Common myeloid progenitor, CD34-positive (primary cell): Measurements from ENCODE around the gene RTP5.
"Not testable (repeated sequence)": the region's sequence is repeated elsewhere in the genome, so short reads cannot be mapped to it uniquely, and the experiment has no call there.

Experiments used
- CTCF ChIA-PET: fragments of 350-600 bp; sonication (Branson Sonifier 250); formaldehyde crosslinking; loops from one replicate; lab custom pipeline; 2021; ENCODE audit warnings: antibody characterized with exemption; lab: Charles Lee
- POLR2A ChIA-PET: fragments of 350-600 bp; sonication (Branson Sonifier 250); formaldehyde crosslinking; loops from one replicate; lab custom pipeline; 2021; ENCODE audit warnings: antibody characterized with exemption; lab: Charles Lee
- DNase-seq, 3 donors: peaks; one replicate each; pipeline versions ENCODE4 v3.0.0 to v3.0.0-alpha.2; 2013
- H3K27ac ChIP-seq, 2 experiments: 1 replicate in 1 of 2; 2 replicates in 1 of 2; pipeline ENCODE4 v1.7.0; 2013; ENCODE audit warnings: inconsistent platforms in 2 of 2, low read length in 2 of 2, mild to moderate bottlenecking in 2 of 2, low read depth in 1 of 2, moderate library complexity in 1 of 2; ENCODE audit not compliant: severe bottlenecking in 2 of 2, insufficient read depth in 1 of 2, poor library complexity in 1 of 2
- H3K27me3 ChIP-seq, 5 experiments: replicated peaks in 2 of 5; 1 replicate in 3 of 5; 2 replicates in 2 of 5; pipeline versions ENCODE4 v1.6.1 to v1.7.0; 2013; ENCODE audit warnings: low read length in 4 of 5, mild to moderate bottlenecking in 2 of 5, moderate library complexity in 2 of 5, inconsistent platforms in 1 of 5; ENCODE audit not compliant: insufficient read depth in 5 of 5, control insufficient read depth in 4 of 5
- H3K36me3 ChIP-seq, 4 experiments: 1 replicate in 2 of 4; 2 replicates in 2 of 4; pipeline versions ENCODE4 v1.6.1 to v1.7.0; 2013; ENCODE audit warnings: low read length in 3 of 4, control low read depth in 1 of 4, mild to moderate bottlenecking in 1 of 4; ENCODE audit not compliant: control insufficient read depth in 4 of 4, insufficient read depth in 4 of 4
- H3K4me1 ChIP-seq, 4 experiments: 1 replicate in 3 of 4; 2 replicates in 1 of 4; pipeline versions ENCODE4 v1.6.1 to v1.7.1; 2013; ENCODE audit warnings: low read length in 3 of 4, mild to moderate bottlenecking in 3 of 4, control low read depth in 1 of 4, inconsistent platforms in 1 of 4, moderate library complexity in 1 of 4; ENCODE audit not compliant: control insufficient read depth in 4 of 4, insufficient read depth in 4 of 4; ENCODE audit errors: control extremely low read depth in 1 of 4
- H3K4me3 ChIP-seq, 7 experiments: 1 replicate in 4 of 7; 2 replicates in 3 of 7; pipeline versions ENCODE4 v1.5.1 to v1.7.0; 2013; ENCODE audit warnings: mild to moderate bottlenecking in 7 of 7, low read length in 6 of 7, moderate library complexity in 6 of 7, inconsistent platforms in 2 of 7, low read depth in 2 of 7, control low read depth in 1 of 7; ENCODE audit not compliant: insufficient read depth in 4 of 7, control insufficient read depth in 1 of 7; ENCODE audit errors: extremely low read depth in 1 of 7
- H3K9me3 ChIP-seq, 5 experiments: 1 replicate in 4 of 5; 2 replicates in 1 of 5; pipeline versions ENCODE4 v1.6.1 to v1.7.1; 2013; ENCODE audit warnings: low read length in 4 of 5, mild to moderate bottlenecking in 2 of 5, inconsistent platforms in 1 of 5, low read depth in 1 of 5, moderate library complexity in 1 of 5; ENCODE audit not compliant: control insufficient read depth in 4 of 5, insufficient read depth in 2 of 5; ENCODE audit errors: control extremely low read depth in 1 of 5
- WGBS: methylation state at CpG from one replicate; pipeline ENCODE4 v1.1.5; 2013; ENCODE audit not compliant: insufficient coverage; 5-methylcytosine and 5-hydroxymethylcytosine counted together

Gene RTP5

DNA sequence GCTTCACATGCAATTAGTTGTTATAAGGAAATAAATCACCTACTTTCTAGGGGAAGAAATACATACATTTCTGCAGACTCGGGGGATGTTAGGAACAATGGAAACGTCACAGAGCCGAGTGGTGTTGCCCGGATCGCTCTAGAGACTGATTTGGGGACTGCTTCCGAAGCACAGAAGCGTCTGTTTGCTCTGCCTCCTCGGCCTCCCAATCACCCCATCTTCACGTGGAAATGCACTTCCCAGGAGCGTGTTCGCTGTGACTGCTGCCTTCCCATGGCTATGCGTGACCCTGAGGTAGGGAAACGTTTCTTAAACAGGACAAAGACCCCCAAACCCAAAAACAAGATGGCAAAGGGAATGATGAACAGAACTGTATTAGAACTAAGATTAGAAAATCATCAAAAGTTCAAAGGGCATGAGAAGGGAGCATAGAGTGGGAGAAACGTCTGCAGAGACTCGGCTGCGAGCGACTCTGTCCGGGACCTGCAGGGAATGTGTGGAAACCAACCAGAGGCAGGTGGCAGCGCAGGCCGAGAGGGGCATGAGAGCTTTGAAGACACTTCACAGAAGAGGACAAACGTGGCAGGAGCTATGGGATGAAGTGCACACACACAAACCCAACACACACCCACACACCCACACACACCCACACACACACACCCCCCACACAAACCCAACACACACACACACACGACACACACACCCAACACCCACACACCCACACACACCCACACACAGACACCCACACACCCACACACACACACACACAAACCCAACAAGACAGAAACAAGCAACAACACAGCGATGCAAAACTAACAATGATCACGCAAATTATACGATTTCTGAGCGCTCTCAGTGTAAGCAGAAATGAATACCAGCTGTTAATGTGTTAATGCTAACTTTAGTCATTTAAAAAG lies 41.3 kb downstream of the RTP5 start:
- Histone ChIP-seq H3K4me3 (peak overlapping the region in 1 of 7 experiments; percentile 14), H3K27me3 (no peaks in the 10 kb centered on the region), H3K4me1 (no peaks in the 10 kb centered on the region), H3K36me3 (peaks cover 2 to 24% (median 10%) of the 10 kb centered on the region in 4 experiments), H3K27ac (no peak overlapping the region), H3K9me3 (peaks cover 0 to 34% (median 8%) of the 10 kb centered on the region in 5 experiments)
- 97% methylated on average over 13 of the region's 26 CpGs for WGBS
- ChIA-PET CTCF (no interaction called here), POLR2A (no interaction called here)
- DNase-seq, result no peak

- Histone ChIP-seq H3K27me3 (no peaks in the 10 kb centered on the region), H3K27ac (no peak overlapping the region), H3K9me3 (peaks cover 0 to 38% (median 8%) of the 10 kb centered on the region in 5 experiments), H3K36me3 (peaks cover 2 to 24% (median 8%) of the 10 kb centered on the region in 4 experiments), H3K4me1 (no peaks in the 10 kb centered on the region), H3K4me3 (no peak overlapping the region)
- 95% methylated on average over 7 of the region's 10 CpGs for WGBS
- ChIA-PET CTCF (no interaction called here), POLR2A (no interaction called here)
- no peak for DNase-seq
These were observed 42.0 kb downstream of the RTP5 start for GRCh38 chr2:241911551-241911950.

DNA sequence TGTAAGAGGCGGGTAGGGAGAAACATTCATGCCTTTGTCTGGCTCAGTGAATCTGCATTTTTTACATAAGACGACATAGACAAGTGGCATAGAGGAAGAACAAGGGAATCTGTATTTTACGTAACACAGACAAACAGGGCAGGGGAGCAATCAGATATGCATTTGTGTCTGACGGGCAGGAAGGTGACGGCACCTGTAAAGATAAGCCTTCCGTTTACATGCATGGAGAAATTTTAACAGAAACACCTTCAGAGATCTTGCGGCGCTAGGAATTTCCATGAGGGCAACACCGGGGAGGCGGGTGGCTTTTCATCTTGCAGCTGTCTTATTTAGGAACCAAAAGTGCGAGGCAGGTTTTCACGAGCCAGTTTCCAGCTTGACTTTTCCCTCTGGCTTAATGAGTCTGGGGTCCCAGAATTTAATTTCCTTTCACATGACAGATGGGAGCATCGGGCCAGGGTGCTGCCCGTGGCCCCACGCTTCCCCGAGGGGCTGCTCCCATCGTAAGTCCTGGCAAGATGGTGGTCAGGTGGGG lies 42.6 kb downstream of the RTP5 start:
- H3K9me3 ChIP-seq, result peaks cover 0 to 38% (median 8%) of the 10 kb centered on the region in 5 experiments
- DNase-seq, result no peak
- H3K27me3 ChIP-seq, result no peaks in the 10 kb centered on the region
- 89% methylated on average over 17 of the region's 17 CpGs for WGBS
- H3K36me3 ChIP-seq, result peaks cover 2 to 24% (median 8%) of the 10 kb centered on the region in 4 experiments
- H3K4me1 ChIP-seq, result no peaks in the 10 kb centered on the region
- H3K4me3 ChIP-seq, result no peak overlapping the region
- ChIA-PET CTCF (no interaction called here), POLR2A (no interaction called here)
- H3K27ac ChIP-seq, result no peak overlapping the region

DNA sequence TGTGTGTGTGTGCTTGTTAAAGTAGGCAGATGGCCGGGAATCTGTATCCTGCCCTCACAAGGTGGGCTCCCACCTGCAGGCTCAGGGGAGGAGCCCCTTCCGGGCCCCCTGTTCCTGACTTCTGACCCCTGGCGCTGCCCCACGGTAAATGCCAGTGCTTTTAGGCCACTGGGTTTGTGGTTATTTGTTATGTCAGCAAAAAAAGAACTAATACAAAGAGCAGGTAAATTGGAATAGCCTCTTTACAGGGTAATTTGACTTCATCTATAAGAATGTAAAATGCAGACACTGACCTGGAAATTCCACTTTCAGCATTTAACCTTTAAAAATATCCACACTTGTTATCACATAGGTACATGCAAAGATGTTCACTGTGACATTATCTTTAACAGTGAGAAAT lies 44.2 kb downstream of the RTP5 start:
- 100% methylated on average over 1 of the region's 4 CpGs for whole genome bisulfite sequencing
- Histone ChIP-seq H3K4me1 (no peaks in the 10 kb centered on the region), H3K36me3 (peaks cover 2 to 24% (median 8%) of the 10 kb centered on the region in 4 experiments), H3K4me3 (no peak overlapping the region), H3K27me3 (no peaks in the 10 kb centered on the region), H3K27ac (no peak overlapping the region), H3K9me3 (peaks cover 0 to 38% (median 8%) of the 10 kb centered on the region in 5 experiments)
- ChIA-PET CTCF (no interaction called here), POLR2A (no interaction called here)
- no peak for DNase-seq

DNA sequence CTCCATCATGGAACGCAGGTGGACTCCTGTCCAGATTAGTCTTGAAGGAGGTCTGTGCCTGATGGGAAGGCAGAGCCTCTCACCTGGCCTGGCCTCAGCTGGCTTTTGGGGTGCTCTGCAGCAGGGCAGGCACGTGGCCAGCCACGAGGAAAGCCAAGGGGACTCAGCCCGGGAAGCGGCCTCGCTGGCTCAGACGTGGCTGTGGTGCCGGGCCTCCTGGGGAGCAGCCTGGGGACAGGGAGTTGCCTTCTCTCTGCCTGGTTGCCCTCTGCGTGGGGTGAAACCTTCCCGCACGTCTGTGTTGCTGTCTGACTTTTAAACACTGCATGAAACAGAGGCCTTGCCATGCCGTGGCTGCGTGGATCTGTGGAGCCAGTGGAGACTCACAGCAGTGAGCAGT lies 45.0 kb downstream of the RTP5 start:
- H3K9me3 ChIP-seq, result peaks cover 0 to 38% (median 8%) of the 10 kb centered on the region in 5 experiments
- no peak overlapping the region for H3K4me3 ChIP-seq
- ChIA-PET CTCF (no interaction called here), POLR2A (no interaction called here)
- 98% methylated on average over 13 of the region's 13 CpGs for WGBS
- H3K27me3 ChIP-seq, result no peaks in the 10 kb centered on the region
- H3K4me1 ChIP-seq, result no peaks in the 10 kb centered on the region
- H3K36me3 ChIP-seq, result peaks cover 2 to 22% (median 8%) of the 10 kb centered on the region in 4 experiments
- H3K27ac ChIP-seq, result no peak overlapping the region
- no peak for DNase-seq

- CTCF ChIA-PET, H3K36me3 ChIP-seq, H3K4me3 ChIP-seq, H3K27me3 ChIP-seq, H3K4me1 ChIP-seq, POLR2A ChIA-PET, DNase-seq, H3K9me3 ChIP-seq, H3K27ac ChIP-seq: not testable (repeated sequence)
- 100% methylated on average over 3 of the region's 9 CpGs for WGBS
These were observed 52.1 kb downstream of the RTP5 start for GRCh38 chr2:241921631-241922030.

DNA sequence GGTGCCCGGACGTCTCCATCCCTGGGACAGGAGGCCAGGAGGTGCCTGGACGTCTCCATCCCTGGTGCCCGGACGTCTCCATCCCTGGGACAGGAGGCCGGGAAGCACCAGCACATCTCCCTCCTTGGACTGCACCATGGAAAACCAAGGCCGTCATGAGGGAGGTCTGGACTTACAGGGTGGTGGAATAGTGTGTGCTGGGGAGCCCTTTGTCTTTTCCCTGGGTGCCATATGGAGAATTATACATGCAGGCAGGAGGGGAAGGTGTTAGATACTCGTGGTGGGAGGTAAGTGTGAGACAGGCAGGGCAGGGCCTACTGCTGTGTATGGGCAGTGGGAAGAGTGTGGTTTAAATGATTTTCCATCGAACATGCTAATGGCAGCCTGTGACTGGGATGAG lies 52.9 kb downstream of the RTP5 start:
- DNase-seq, result no peak
- H3K27me3 ChIP-seq, result no peaks in the 10 kb centered on the region
- WGBS, result 83% methylated on average over 1 of the region's 9 CpGs
- no peaks in the 10 kb centered on the region for H3K36me3 ChIP-seq
- no peak overlapping the region for H3K27ac ChIP-seq
- H3K9me3 ChIP-seq, result no peaks in the 10 kb centered on the region
- peaks cover 0 to 3% (median 0%) of the 10 kb centered on the region in 4 experiments for H3K4me1 ChIP-seq
- no peak overlapping the region for H3K4me3 ChIP-seq
- POLR2A ChIA-PET, result no interaction called here
- CTCF ChIA-PET, result no interaction called here
